Stimulated activated CD8-positive, alpha-beta memory T cell treated with anti-CD3 and anti-CD28 coated beads, Interleukin-7, amount 100 ng/mL, for 4 hours (primary cell): Measurements from ENCODE around the gene ZFPM1.

ENCODE experiments used
- DNase-seq, 2 donors: peaks; one replicate each; pipeline ENCODE4 v3.0.0-alpha.2; 2020; ENCODE audit warnings: low read depth in 2 of 2

Gene ZFPM1

GRCh38 chr16:88417684-88418476, 35.2 kb upstream of the ZFPM1 start:
- DNase-seq, result no peak

- DNase-seq, result no peak
Measured at GRCh38 chr16:88418869-88419268, 34.2 kb upstream of the ZFPM1 start.

- no peak for DNase-seq
Measured at GRCh38 chr16:88419790-88420189, 33.3 kb upstream of the ZFPM1 start.

- DNase-seq, result no peak
Measured at GRCh38 chr16:88420496-88420895, 32.6 kb upstream of the ZFPM1 start.

GRCh38 chr16:88421301-88421700, 31.8 kb upstream of the ZFPM1 start:
- no peak for DNase-seq

GRCh38 chr16:88421871-88422433, 31.1 kb upstream of the ZFPM1 start:
- DNase-seq, result no peak

GRCh38 chr16:88422733-88423447, 30.2 kb upstream of the ZFPM1 start:
- no peak for DNase-seq

- no peak for DNase-seq
Measured at GRCh38 chr16:88423448-88423850, 29.6 kb upstream of the ZFPM1 start.

- no peak for DNase-seq
Measured at GRCh38 chr16:88424587-88425235, 28.4 kb upstream of the ZFPM1 start.

- DNase-seq, result no peak
Measured at GRCh38 chr16:88426018-88426417, 27.1 kb upstream of the ZFPM1 start.

- no peak for DNase-seq
Measured at GRCh38 chr16:88427376-88427775, 25.7 kb upstream of the ZFPM1 start.

- no peak for DNase-seq
Measured at GRCh38 chr16:88428156-88428555, 24.9 kb upstream of the ZFPM1 start.

GRCh38 chr16:88428616-88429386, 24.3 kb upstream of the ZFPM1 start:
- no peak for DNase-seq

GRCh38 chr16:88429387-88430184, 23.5 kb upstream of the ZFPM1 start:
- DNase-seq, result no peak

- DNase-seq, result no peak
Measured at GRCh38 chr16:88430185-88430523, 22.9 kb upstream of the ZFPM1 start.

- peak in 1 of 2 donors; percentile 35 for DNase-seq
Measured at GRCh38 chr16:88430524-88431446, 22.3 kb upstream of the ZFPM1 start.

GRCh38 chr16:88431651-88432050, 21.4 kb upstream of the ZFPM1 start:
- DNase-seq, result no peak

- DNase-seq, result no peak
Measured at GRCh38 chr16:88432174-88432573, 20.9 kb upstream of the ZFPM1 start.

GRCh38 chr16:88432753-88433152, 20.3 kb upstream of the ZFPM1 start:
- no peak for DNase-seq
